Skeletal muscle cell (primary cell): ENCODE results near the gene RXFP4.

Experiments used
- DNase-seq: peaks from one replicate; pipeline ENCODE4 v3.0.0-alpha.2; 2010; ENCODE audit warnings: low read depth
- H3K4me3 ChIP-seq: 2 replicates; pipeline ENCODE4 v1.5.1; 2011; ENCODE audit warnings: low read depth, mild to moderate bottlenecking, control low read depth, low read length, moderate library complexity

RXFP4 gene

DNA sequence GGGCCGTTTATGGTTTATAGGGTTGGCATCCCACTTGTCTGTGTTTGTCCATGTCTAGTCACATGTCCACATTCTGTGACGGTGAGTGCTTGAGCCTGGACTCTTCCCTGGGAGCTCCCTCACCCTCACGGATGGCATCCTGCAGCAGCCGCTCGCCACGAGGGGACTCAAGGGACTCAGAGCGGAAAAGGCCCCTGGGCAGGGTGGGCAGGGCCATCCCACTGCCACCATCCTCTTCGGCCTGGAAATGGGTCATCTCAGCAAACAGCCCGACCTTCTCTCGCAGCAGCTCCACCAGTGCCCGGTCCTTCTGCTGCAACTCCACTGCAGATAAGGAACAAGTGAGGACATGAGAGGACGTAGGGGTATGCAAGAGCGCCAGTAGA, 11.1 kb downstream of the RXFP4 start:
- no peak for DNase-seq

DNA sequence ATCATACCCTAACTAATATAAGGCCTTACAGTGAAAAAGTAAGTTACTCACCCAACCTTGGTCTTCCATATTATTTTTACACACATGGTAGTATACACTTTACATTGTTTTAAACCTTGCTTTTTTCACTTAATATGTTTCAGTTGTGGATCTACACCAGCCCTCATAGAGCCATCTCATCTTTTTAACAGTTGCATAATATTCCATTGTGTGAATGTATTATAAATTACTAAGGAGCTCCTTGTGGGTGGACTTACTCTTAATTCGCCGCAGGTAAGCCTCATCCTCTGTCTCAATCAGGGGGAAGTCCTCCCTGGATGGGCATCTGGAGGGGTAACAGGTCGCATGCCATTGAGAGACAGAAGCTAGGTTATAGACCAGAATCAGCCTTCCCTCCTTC, 13.2 kb downstream of the RXFP4 start:
- no peak for DNase-seq
- H3K4me3 ChIP-seq = no peak overlapping the region

More for the DNA sequence above, 11.1 kb downstream of the RXFP4 start:
- H3K4me3 ChIP-seq = no peak overlapping the region

DNA sequence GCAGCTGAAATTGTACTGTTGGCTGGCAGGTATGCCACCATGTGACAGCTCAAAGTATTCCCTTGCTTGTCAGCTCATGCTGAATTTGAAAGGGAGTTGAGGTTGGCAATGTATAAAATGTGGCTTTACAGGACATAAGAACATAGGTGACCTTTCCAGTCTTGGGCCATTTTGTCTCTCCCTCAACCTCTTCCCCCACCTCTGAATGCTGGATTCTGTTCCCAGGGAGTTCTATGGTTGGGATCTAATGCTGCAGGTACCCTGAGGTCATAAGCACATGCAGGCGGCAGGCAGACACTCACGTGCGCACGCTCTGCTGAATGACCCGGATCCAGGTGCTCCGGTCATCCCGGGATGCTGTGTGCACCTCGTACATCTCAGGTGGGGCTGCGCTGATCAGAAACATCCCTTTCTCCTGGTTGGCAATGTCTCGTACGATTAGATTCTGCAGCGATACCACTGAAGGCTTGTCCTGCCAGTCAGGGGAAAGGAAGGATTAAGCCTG, 16.0 kb downstream of the RXFP4 start:
- DNase-seq = no peak
- H3K4me3 ChIP-seq = no peak overlapping the region

DNA sequence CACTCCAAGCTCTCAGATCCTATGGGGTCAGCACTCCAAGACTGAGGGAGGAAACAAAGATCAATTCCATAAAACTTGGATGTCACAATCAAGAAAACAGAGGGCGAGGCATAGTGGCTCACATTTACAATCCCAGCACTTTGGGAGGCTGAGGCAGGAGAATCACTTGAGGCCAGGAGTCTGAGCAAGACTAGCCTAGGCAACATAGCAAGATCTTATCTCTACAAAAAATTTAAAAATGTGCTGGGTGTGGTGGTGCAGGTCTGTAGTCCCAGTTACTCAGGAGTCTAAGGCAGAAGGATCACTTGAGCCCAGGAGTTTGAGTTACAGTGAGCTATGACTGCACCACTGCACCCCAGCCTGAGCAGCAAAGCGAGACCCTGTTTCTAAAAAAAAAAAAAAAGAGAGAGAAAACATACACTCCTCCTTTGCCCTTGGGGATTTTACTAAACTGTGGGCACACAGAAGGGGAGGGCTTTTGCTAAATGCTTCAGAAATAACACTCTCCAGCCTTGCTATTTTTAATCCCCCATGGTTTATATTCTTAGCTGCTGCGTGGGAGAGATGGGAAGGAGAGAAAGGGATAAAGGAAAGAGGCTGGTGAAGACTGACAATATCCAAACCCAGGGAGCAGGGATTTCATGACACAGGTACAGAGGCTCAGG, 18.8 kb downstream of the RXFP4 start:
- H3K4me3 ChIP-seq = no peak overlapping the region
- no peak for DNase-seq

DNA sequence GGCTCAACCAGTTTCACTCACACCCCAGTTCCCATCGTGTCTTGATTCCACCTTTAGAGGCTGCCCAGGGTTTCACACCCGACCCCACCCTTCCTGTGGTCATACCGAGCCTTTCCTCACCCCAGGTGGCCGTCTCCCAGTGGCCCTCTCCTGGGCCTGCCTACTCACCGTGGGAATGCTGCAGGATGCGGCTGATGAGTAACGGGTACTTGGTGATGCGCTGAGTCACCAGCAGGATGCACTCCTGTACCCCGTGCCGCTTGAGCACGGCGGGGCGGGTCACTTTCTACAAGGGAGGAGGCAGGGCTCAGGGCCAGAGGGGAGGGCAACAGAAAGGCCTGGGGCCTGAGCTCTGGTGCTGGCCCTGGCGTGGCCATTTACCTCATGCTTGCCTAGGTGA, 20.5 kb downstream of the RXFP4 start:
- DNase-seq = peak; percentile 88
- H3K4me3 ChIP-seq = no peak overlapping the region

DNA sequence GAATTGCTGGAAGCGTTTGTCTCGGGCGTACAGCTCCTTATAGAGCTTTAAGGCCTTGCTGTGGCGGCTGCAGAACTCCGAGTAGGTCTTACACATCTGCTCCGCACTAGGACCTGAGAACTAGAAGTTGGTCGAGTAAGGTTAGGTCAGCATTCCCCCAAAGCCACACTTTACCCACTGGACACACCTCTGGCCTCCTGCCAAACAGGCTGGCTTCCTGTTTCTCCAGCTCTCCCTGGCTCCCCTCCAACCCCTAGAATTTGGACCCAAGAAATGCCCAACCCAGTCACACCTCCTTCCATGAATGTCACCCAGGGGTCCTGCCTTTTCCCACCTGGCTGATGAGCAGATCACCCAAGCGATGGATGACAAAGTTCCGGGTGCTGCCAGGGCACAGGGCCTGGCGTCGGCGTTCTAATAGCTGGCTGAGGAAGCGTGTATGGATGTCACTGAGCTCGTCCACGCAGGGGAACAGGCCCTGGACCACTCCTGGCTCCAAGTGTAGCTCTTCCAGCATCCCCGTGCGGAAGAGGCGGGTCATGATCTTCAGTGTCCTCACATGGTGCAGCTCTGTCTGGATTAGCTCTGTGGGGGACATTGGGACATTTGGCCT, 21.3 kb downstream of the RXFP4 start:
- no peak for DNase-seq

DNA sequence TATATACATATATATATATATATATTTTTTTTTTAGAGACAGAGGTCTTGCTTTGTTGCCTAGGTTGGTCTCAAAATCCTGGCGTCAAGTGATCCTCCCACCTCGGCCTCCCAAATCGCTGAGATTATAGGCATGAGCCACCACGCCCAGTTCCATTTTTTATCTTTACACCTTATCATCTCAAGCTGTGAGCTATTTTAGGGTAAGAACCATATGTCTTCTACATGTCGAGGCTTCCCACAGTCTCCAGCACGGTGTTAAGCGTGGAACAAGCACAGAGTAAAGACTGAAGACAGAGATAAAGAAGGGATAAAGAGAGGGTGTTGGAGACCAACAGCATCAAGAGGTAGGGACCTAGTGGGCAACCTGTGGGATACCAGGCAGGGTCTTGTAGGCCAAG, 22.8 kb downstream of the RXFP4 start:
- H3K4me3 ChIP-seq = no peak overlapping the region
- no peak for DNase-seq

More for the DNA sequence above, 21.3 kb downstream of the RXFP4 start:
- H3K4me3 ChIP-seq = no peak overlapping the region

DNA sequence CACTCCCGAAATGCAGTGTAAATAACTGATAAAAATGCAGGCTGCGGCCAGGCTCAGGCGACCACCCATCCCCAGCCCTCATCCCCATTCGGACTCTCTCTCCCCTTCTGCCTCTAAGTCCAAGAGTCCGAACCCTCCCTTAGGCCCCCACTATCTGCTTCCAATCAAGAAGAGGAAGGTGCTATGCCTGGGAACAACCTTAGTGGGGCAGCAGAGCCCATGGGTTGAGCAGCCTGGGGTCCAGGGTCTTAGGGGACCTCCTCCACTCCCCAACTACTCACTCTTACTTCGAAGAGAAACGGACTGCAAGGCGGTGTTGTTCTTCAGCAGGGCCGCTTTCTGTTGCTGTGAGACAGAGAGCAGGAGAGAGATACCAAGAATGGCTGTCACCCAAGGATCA, 24.7 kb downstream of the RXFP4 start:
- DNase-seq = no peak
- H3K4me3 ChIP-seq = no peak overlapping the region

DNA sequence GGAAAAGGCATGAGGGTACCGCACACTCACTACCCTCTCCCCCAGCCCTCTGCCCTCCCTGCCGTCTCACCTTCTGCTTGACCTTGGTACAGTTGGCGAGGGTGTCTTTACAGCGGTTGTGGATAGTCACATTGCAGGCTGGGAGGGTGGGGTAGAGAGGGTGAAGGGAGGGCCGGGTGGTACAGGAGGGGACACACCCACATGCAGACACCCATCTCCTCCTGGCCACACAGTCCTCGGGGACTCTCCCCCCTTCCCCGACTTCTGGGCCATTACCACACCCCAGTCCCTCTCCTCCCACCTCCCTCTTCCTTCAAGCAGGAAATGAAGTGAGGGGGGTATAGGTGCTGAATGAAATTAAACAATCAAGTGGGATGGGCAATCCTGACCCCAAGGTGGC, 25.3 kb downstream of the RXFP4 start:
- DNase-seq = no peak
- H3K4me3 ChIP-seq = no peak overlapping the region

DNA sequence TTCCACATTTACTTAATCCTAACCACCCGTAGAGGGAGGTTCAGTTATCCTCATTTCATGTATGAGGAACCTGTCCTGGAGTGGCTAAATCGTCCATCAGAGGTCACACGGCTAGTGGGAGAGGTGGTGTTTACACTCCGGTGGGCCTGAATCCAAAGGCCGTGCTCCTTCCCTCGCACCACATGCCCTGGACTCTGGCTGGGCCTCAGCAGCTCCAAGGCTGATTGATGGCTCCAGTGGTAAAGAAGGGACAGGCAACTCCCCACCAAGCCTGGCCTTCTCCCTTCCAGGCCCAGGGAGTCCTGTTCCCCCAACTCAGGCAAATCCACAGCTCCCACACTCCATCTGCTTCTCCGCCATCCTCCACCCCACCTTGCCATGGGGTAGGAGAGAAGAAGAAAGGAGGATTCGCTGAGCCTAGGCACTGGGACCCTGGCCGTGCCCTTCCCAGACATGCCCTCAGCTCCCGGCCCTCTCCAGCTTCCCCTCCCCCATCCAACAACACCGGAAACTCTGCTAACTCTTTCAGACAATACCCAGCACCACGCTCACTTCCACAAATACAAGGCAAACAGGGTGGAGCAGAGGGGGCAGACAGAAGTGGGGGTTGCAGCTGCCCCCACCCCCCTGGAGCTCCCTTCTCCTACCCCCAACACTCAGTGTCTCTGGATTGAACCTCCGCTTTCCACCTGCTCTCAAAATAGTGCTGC, 26.1 kb downstream of the RXFP4 start:
- DNase-seq = no peak
- no peak overlapping the region for H3K4me3 ChIP-seq

DNA sequence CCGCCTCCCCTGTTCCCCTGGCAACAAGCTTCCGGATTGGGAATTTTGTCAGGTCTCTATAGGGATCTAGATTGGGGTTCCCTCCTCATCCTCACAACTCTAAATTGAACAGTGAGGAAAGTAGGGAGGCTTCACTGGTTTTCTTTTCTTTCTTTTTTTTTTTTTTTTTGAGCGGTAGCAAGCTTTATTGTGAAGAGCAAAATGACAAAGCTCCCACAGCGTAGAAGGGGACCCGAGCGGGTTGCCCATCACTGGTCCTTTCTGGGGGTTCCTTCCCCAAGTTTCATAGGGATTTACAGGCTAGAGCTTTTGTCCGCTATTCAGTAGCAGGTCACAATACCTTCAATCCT, 26.6 kb downstream of the RXFP4 start:
- no peak for DNase-seq
- peak overlapping the region; percentile 20 for H3K4me3 ChIP-seq

DNA sequence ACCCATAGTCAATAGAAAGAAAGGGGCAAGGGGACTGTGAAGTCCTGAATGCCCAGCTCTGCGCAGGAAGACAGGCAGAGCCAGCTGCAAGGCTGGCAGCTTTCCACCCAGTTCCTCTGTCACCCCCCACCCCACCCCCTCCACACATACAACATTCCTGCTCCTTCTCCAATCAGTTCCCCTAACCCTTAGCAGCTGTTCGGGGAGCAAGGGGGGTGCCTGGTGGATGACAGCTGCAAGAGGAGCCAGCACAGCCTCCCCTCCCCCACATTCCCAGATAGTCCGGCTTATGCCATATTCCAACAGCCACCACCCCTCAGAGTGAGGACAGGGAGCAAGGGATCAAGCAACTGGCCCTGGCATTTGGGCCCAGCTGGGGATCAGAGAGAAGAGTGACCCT, 27.2 kb downstream of the RXFP4 start:
- DNase-seq = peak; percentile 76
- H3K4me3 ChIP-seq = no peak overlapping the region

DNA sequence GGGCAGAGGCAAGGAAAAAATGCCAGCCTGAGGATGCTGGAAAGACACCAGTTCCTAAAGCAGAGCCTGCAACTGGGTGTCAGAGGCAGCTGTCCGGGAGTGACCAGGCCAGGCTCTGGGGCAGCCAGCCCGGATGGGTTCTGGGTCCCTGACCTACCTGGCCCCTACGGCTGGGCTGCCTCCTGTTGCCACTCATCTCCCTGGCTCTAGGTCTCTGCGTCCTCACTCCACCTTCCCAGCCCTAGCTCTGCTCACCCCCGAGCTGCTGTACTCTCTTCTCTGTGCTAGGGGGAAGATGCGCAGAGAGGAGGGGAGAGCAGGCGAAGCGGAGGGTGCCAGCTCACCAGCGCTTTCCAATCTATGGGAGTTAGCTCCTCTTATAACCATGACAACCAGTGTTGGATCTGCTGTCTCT, 27.9 kb downstream of the RXFP4 start:
- no peak overlapping the region for H3K4me3 ChIP-seq
- DNase-seq = no peak

DNA sequence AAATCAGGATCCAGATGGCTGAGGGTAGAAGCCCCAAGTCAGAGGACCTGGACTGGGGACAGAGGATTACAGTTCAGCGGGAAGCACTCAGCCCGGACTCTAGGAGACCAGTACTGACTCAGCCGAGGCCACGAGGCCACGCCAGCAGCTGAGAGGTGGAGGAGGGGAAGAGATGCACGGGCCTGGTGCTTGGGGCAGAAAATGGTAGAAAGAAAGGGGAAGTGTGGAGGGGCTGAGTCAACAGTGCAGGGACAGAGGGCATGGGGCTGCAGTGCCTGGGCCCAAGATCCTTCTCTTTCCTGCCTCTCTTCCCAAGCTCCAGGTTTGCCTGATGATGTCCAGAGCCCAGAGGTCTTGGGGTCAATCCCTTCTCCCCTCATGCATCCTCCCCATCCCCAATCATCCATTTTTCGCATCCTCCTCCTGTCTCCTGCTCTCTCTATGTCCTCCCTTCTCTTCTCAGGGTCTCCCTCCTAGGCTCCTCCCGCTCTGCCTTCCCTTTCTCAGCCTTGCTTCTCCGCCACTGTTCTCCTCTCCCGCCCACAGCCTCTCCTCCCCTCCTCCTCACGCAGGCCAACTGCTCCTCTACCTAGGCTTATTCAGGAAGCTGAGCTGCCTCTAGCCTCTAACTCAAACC, 29.2 kb downstream of the RXFP4 start:
- H3K4me3 ChIP-seq = no peak overlapping the region
- DNase-seq = peak; percentile 60

DNA sequence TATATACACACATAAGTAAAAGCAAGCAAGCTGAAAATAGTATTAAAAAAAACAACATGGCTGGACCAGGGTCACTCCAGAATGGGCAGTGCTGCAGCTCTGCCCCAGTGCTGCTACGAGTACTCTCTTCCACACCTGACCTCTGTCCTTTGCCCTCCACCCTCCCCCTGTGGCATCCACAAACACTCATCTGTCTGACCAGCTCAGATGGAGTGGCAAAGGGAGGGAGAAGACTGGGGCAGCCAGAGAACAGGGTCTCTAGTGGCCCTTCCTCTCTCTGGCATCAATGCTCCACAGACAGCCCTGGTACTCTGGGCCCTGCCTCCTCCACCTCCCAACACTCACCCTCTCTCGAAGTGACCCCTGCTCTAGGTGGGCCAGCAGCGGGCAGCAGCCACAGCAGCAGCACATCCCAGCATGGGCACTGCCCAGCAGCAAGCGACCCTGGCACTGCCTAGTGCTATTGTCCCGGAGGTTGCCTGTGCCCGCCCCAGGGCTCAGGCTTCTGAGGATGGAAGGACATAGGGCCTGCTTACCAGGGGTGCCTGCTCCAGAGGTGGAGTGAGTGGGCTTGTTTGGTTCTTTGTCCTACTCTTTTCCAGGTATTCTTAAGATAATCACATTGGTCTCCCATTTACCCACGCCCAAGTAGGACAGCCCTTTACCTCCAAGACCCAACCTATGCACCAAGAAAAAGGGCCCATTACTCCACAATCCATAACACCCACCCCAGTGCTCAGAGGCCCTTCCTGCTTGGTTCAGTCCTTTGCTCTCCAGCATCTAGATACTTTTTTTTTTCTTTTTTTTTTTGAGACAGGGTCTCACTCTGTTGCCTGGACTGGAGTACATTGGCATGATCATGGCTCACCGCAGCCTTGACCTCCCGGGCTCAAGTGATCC, 30.7 kb downstream of the RXFP4 start:
- H3K4me3 ChIP-seq = no peak overlapping the region
- no peak for DNase-seq

DNA sequence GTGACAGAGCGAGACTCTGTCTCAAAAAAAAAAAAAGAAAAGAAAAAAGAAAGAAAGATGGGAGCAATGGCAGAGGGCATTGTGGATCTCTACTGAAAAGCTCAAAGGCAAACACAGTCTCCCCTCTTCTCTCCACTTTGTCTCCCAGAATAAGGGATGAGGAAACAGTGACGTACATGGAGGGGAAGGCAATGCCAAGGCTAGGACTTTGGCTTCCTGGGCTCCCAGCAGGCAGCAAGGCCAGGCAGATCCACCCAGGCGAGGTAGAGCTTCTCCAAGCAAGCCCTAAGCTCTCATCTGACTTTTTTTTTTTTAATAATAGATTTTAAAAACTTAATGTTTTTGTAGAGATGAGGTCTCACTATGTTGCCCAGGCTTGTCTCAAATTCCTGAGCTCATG, 32.3 kb downstream of the RXFP4 start:
- no peak for DNase-seq

DNA sequence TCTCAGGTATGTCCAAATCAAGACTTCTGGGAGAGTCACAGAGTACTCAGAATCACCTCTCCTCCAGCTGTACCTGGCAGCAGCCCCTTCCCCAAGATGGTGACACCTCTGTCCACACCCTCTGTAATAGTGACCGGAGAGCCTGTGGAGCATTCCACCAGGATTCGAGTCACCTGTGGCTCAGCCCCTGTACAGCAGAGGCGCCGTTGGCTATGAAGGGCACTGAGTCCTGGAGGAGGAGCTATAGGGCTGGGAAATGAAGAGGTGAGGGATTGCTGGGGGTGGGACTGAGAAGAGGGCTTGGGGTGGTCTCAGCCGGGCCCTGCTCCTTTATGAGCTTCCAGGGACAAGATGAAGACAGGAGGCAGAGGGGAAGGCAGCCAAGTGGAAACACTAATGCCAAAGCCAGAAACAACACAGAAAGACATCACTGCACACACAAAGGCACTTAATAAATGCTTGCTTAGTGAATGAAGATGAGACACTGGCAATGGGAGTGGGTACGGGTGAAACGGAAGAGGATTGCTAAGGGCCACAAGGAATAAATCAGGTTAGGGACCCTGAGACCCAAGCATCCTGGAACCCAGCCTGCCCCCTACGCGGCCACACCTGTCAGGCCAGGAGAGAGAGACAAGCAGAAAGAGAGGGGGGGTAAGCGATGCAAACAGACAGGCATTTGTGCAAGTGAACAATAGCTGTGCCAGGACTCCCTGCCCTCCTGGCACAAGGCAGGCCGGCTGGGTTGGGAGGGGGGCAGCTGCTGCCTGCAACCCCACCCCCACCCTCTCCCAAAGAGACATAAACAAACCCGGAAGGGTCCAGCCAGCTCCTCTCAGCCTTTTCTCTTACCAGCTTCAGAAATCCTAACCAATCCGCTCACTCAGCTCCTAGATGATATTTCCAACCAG, 33.0 kb downstream of the RXFP4 start:
- DNase-seq = no peak
- peak overlapping the region; percentile 69 for H3K4me3 ChIP-seq

More for the DNA sequence above, 32.3 kb downstream of the RXFP4 start:
- no peak overlapping the region for H3K4me3 ChIP-seq

DNA sequence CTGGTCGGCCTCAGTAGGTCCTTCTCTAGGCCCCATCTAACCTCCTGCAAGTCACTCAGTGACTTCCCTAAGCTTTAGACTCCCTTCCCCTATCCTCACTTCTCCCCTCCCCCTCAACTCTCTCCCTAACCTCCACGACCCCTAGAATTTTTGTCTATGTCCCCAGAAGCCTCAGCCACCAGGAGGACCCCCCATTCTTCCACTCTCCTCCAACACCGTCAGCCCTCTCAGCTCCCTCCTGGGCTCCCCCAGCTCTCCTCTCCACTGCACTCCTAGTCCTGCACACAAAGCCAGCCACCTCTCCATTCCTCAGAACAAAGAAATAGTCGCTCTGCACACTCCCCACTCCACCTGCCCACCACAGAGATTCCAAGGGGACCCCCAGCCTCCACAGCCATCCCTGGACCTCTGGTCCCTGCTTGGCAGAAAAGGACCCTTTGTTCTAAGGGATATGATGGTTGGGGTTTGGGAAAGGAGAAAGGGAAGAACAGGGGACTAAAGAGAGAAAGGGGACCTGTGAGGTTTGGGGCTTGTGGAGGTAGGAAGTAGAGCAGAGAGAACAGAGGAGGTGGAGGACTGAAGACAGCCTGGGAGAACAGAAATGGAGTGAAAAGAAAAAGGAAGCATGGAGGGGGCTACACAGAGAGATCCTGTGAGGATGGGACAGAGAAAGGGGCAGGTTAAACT, 34.1 kb downstream of the RXFP4 start:
- no peak for DNase-seq

More for the DNA sequence above, 34.1 kb downstream of the RXFP4 start:
- peak overlapping the region; percentile 69 for H3K4me3 ChIP-seq
